SK-N-SH (cell line): ENCODE data around the gene WWC2. TPM values are rescaled to one million over a fixed set of nuclear protein-coding genes. Genes with fewer than 3 reads are reported as not detected.

Experiments used
- CTCF ChIA-PET: fragments of 300-600, 350-600 bp; formaldehyde crosslinking; extraction: SDS; loops from one replicate; lab custom pipeline; 2021; lab: Yijun Ruan, JAX
- POLR2A ChIA-PET: fragments of 350-600 bp; sonication (Branson Sonifier 250); formaldehyde crosslinking; extraction: SDS; loops from one replicate; lab custom pipeline; 2020; ENCODE audit warnings: antibody characterized with exemption, inconsistent platforms; lab: Yijun Ruan, JAX
- DNase-seq: peaks from one replicate; pipeline ENCODE4 v3.0.0; 2012
- H2AFZ ChIP-seq: fragments of 200-600 bp; sonication (generic); 2 replicates; pipeline ENCODE4 v1.8.1; 2016; ENCODE audit warnings: antibody characterized with exemption, mild to moderate bottlenecking, low read depth
- H3F3A ChIP-seq: fragments of 200-600 bp; sonication (generic); replicated peaks from 2 replicates; pipeline ENCODE3; 2016; ENCODE audit warnings: antibody characterized with exemption, mild to moderate bottlenecking; ENCODE audit not compliant: insufficient read depth
- H3K27ac ChIP-seq, 2 experiments: fragments of 200-500 bp in 1 of 2; fragments of 200-600 bp in 1 of 2; sonication (Bioruptor generic) in 1 of 2; sonication (generic), shearing (Covaris generic) in 1 of 2; 2 replicates each; pipeline versions ENCODE4 v1.5.1 to v1.6.1; 2014 to 2016; ENCODE audit warnings: low read depth in 2 of 2, inconsistent platforms in 1 of 2, low read length in 1 of 2, mild to moderate bottlenecking in 1 of 2, mixed read lengths in 1 of 2
- H3K27me3 ChIP-seq: fragments of 200-600 bp; sonication (generic), shearing (Covaris generic); 2 replicates; pipeline ENCODE4 v1.6.1; 2016; ENCODE audit warnings: mixed run types; ENCODE audit not compliant: insufficient read depth
- H3K36me3 ChIP-seq, 2 experiments: fragments of 200-500 bp in 1 of 2; fragments of 200-600 bp in 1 of 2; sonication (Bioruptor generic) in 1 of 2; sonication (generic) in 1 of 2; replicated peaks in 1 of 2; 2 replicates each; pipeline versions ENCODE3 to v1.5.1; 2014 to 2016; ENCODE audit warnings: low read length in 1 of 2, mild to moderate bottlenecking in 1 of 2; ENCODE audit not compliant: insufficient read depth in 2 of 2, control insufficient read depth in 1 of 2
- H3K4me1 ChIP-seq, 2 experiments: fragments of 200-500 bp in 1 of 2; fragments of 200-600 bp in 1 of 2; sonication (Bioruptor generic) in 1 of 2; sonication (generic), shearing (Covaris generic) in 1 of 2; 2 replicates each; pipeline versions ENCODE4 v1.5.1 to v1.6.1; 2014 to 2016; ENCODE audit warnings: low read depth in 1 of 2, low read length in 1 of 2, mixed run types in 1 of 2; ENCODE audit not compliant: insufficient read depth in 2 of 2, control insufficient read depth in 1 of 2
- H3K4me2 ChIP-seq: fragments of 200-600 bp; sonication (generic), shearing (Covaris generic); 2 replicates; pipeline ENCODE4 v1.6.1; 2017; ENCODE audit warnings: mixed run types
- H3K4me3 ChIP-seq, 2 experiments: fragments of 200-500 bp in 1 of 2; fragments of 200-600 bp in 1 of 2; sonication (Bioruptor generic) in 1 of 2; sonication (generic), shearing (Covaris generic) in 1 of 2; 2 replicates each; pipeline versions ENCODE4 v1.5.1 to v1.8.1; 2014 to 2016; ENCODE audit warnings: low read depth in 2 of 2, inconsistent platforms in 1 of 2, low read length in 1 of 2, mild to moderate bottlenecking in 1 of 2, mixed read lengths in 1 of 2, moderate library complexity in 1 of 2
- H3K79me2 ChIP-seq: fragments of 200-600 bp; sonication (generic); 2 replicates; pipeline ENCODE4 v1.8.1; 2017; ENCODE audit warnings: mild to moderate bottlenecking; ENCODE audit not compliant: insufficient read depth
- H3K9ac ChIP-seq: fragments of 200-600 bp; sonication (generic); 2 replicates; pipeline ENCODE4 v1.6.1; 2017; ENCODE audit warnings: mixed run types
- H3K9me2 ChIP-seq: fragments of 200-600 bp; sonication (generic); 2 replicates; pipeline ENCODE4 v1.6.1; 2017; ENCODE audit warnings: mixed run types
- H3K9me3 ChIP-seq: fragments of 200-600 bp; sonication (generic); 2 replicates; pipeline ENCODE4 v1.6.1; 2017; ENCODE audit warnings: mixed run types, mild to moderate bottlenecking, moderate library complexity
- H4K20me1 ChIP-seq: fragments of 200-600 bp; sonication (generic); 2 replicates; pipeline ENCODE4 v1.6.1; 2017; ENCODE audit warnings: mild to moderate bottlenecking, mixed run types; ENCODE audit not compliant: insufficient read depth
- CHD2 ChIP-seq: fragments of 150-350 bp; IDR thresholded peaks from 2 replicates; pipeline ENCODE4 v1.6.1; 2018; ENCODE audit warnings: low read length; ENCODE audit not compliant: partially characterized antibody
- ELF1 ChIP-seq: IDR thresholded peaks from 2 replicates; pipeline ENCODE4 v1.4.0; 2012
- EP300 ChIP-seq, 2 experiments: IDR thresholded peaks; 2 replicates each; pipeline versions ENCODE4 v1.4.0 to v1.6.1; 2012; ENCODE audit warnings: borderline replicate concordance in 1 of 2, low read depth in 1 of 2, low read length in 1 of 2
- EZH2phosphoT487 ChIP-seq: fragments of 200-600 bp; sonication (generic); IDR thresholded peaks from 2 replicates; pipeline ENCODE4 v1.6.1; 2017; ENCODE audit warnings: low read depth, mixed run types, mild to moderate bottlenecking, antibody characterized with exemption, moderate library complexity, borderline replicate concordance
- FOSL2 ChIP-seq: IDR thresholded peaks from 2 replicates; pipeline ENCODE4 v1.4.0; 2012; ENCODE audit warnings: low read depth, mild to moderate bottlenecking, moderate library complexity, borderline replicate concordance
- FOXJ3 ChIP-seq: sonication (generic); formaldehyde crosslinking; IDR thresholded peaks from 2 replicates; pipeline ENCODE4 v1.5.1; 2020; ENCODE audit warnings: mild to moderate bottlenecking, missing genetic modification reagents
- GABPA ChIP-seq: IDR thresholded peaks from 2 replicates; pipeline ENCODE4 v1.4.0; 2012; ENCODE audit warnings: low read depth, mild to moderate bottlenecking
- GATA2 ChIP-seq: sonication (generic); formaldehyde crosslinking; IDR thresholded peaks from 2 replicates; pipeline ENCODE4 v1.5.0; 2020; ENCODE audit warnings: mild to moderate bottlenecking, missing genetic modification reagents
- JUND ChIP-seq: IDR thresholded peaks from 2 replicates; pipeline ENCODE4 v1.4.0; 2012
- MEF2A ChIP-seq: IDR thresholded peaks from 2 replicates; pipeline ENCODE4 v1.4.0; 2012; ENCODE audit warnings: low read depth, borderline replicate concordance
- MXI1 ChIP-seq: IDR thresholded peaks from 2 replicates; pipeline ENCODE4 v1.6.1; 2012; ENCODE audit warnings: mild to moderate bottlenecking, low read depth, low read length, improper control_type of control experiment
- NRF1 ChIP-seq: IDR thresholded peaks from 2 replicates; pipeline ENCODE4 v1.6.1; 2012; ENCODE audit warnings: low read depth, mild to moderate bottlenecking, low read length
- PBX3 ChIP-seq: IDR thresholded peaks from 2 replicates; pipeline ENCODE4; 2012
- POLR2AphosphoS5 ChIP-seq: IDR thresholded peaks from 2 replicates; pipeline ENCODE4 v1.6.1; 2012; ENCODE audit warnings: low read depth, low read length
- RAD21 ChIP-seq: IDR thresholded peaks from 2 replicates; pipeline ENCODE4 v1.6.1; 2012; ENCODE audit warnings: mild to moderate bottlenecking, low read length
- RXRA ChIP-seq: IDR thresholded peaks from 2 replicates; pipeline ENCODE4 v1.4.0; 2012; ENCODE audit warnings: low read depth, mild to moderate bottlenecking, borderline replicate concordance
- SIN3A ChIP-seq: IDR thresholded peaks from 2 replicates; pipeline ENCODE4 v1.6.1; 2012; ENCODE audit warnings: low read depth, mild to moderate bottlenecking, low read length, moderate library complexity, borderline replicate concordance
- TAF1 ChIP-seq: IDR thresholded peaks from 2 replicates; pipeline ENCODE4 v1.6.1; 2012; ENCODE audit warnings: low read depth, mild to moderate bottlenecking, low read length, moderate library complexity, borderline replicate concordance
- TEAD4 ChIP-seq: IDR thresholded peaks from 2 replicates; pipeline ENCODE4 v1.4.0; 2012; ENCODE audit warnings: mild to moderate bottlenecking, borderline replicate concordance; ENCODE audit not compliant: insufficient read depth
- USF1 ChIP-seq: IDR thresholded peaks from 2 replicates; pipeline ENCODE4 v1.4.0; 2012; ENCODE audit warnings: low read depth, borderline replicate concordance
- USF2 ChIP-seq: fragments of 150-350 bp; IDR thresholded peaks from 2 replicates; pipeline ENCODE4 v1.6.1; 2017; ENCODE audit warnings: antibody characterized with exemption, low read length, low read depth, borderline replicate concordance
- YY1 ChIP-seq: IDR thresholded peaks from 2 replicates; pipeline ENCODE4 v1.4.0; 2012; ENCODE audit warnings: low read depth, mild to moderate bottlenecking
- WGBS: methylation state at CpG from one replicate; pipeline ENCODE4 v1.1.6; 2017; ENCODE audit warnings: low lambda C conversion rate; 5-methylcytosine and 5-hydroxymethylcytosine counted together
- polyA plus RNA-seq, 3 experiments: library from polyadenylated mRNA; depleted of rRNA; stranded (reverse); fragments of >200 nt; gene quantifications; 2 replicates each; pipeline ENCODE4 v1.2.3, GENCODE V29; 2012

Gene WWC2
- polyA plus RNA-seq, 1 of the 3 experiments (the other 2 are of a cell fraction) = 18.4 TPM

GRCh38 chr4:183132081-183132480, 33.0 kb downstream of the WWC2 start:
- no peaks in the 10 kb centered on the region for H3K9me2 ChIP-seq
- peaks cover 11 to 20% of the 10 kb centered on the region in 2 experiments; a peak in 3 of 4 replicates for H3K4me1 ChIP-seq
- peak overlapping the region in 1 of 2 experiments; percentile 86; a peak in 2 of 4 replicates for H3K27ac ChIP-seq
- peaks cover 9% of the 10 kb centered on the region for H3F3A ChIP-seq
- H3K9me3 ChIP-seq = no peaks in the 10 kb centered on the region
- no peak overlapping the region for H3K4me2 ChIP-seq
- CTCF ChIA-PET = interaction anchor here (1.0 kb wide), 1 partner anchor 32 kb away, joined by 3 read pairs; no protein-coding TSS in a partner anchor
- H3K4me3 ChIP-seq = no peak overlapping the region
- peaks cover 47% of the 10 kb centered on the region for H4K20me1 ChIP-seq
- peaks cover 97% of the 10 kb centered on the region for H3K79me2 ChIP-seq
- H2AFZ ChIP-seq = no peak overlapping the region
- H3K27me3 ChIP-seq = no peaks in the 10 kb centered on the region
- POLR2A ChIA-PET = no interaction called here
- H3K9ac ChIP-seq = no peak overlapping the region
- 100% methylated on average over 2 of the region's 2 CpGs for WGBS
- DNase-seq = no peak
- no peaks in the 10 kb centered on the region for H3K36me3 ChIP-seq
- TF ChIP-seq GABPA = no peak
- no peak for TF ChIP-seq MEF2A
- TF ChIP-seq JUND = no peak

GRCh38 chr4:183132865-183133264, 33.8 kb downstream of the WWC2 start:
- H3K79me2 ChIP-seq = peaks cover 97% of the 10 kb centered on the region
- H3K36me3 ChIP-seq = no peaks in the 10 kb centered on the region
- CTCF ChIA-PET = no interaction called here
- H3K27ac ChIP-seq = no peak overlapping the region
- H3F3A ChIP-seq = peaks cover 9% of the 10 kb centered on the region
- no peak overlapping the region for H3K4me2 ChIP-seq
- no peaks in the 10 kb centered on the region for H3K9me2 ChIP-seq
- no peaks in the 10 kb centered on the region for H3K27me3 ChIP-seq
- no peak overlapping the region for H3K4me3 ChIP-seq
- DNase-seq = no peak
- no peaks in the 10 kb centered on the region for H3K9me3 ChIP-seq
- peaks cover 39% of the 10 kb centered on the region for H4K20me1 ChIP-seq
- no peak overlapping the region for H2AFZ ChIP-seq
- no peak overlapping the region for H3K9ac ChIP-seq
- TF ChIP-seq MEF2A (no peak), POLR2AphosphoS5 (no peak), MXI1 (no peak), RXRA (no peak), RAD21 (no peak), FOSL2 (no peak), FOXJ3 (CRISPR knock-in tag) (no peak), YY1 (no peak), GATA2 (no peak), EP300 (IDR thresholded peaks at IDR 0.05; ENCODE audit: borderline replicate concordance in 1 of 2, low read depth in 1 of 2, low read length in 1 of 2) (no peak), TEAD4 (no peak), SIN3A (no peak), CHD2 (no peak), NRF1 (no peak), EZH2phosphoT487 (no peak), TAF1 (no peak), USF2 (no peak), USF1 (no peak), PBX3 (no peak), ELF1 (no peak)
- H3K4me1 ChIP-seq = peaks cover 11 to 20% of the 10 kb centered on the region in 2 experiments; a peak in 3 of 4 replicates
- POLR2A ChIA-PET = no interaction called here
